ENCODE measurements around the gene SLC39A6. TPM values are rescaled to one million over a fixed set of nuclear protein-coding genes. Genes with fewer than 3 reads are reported as not detected.
"Not testable (repeated sequence)": the region's sequence is repeated elsewhere in the genome, so short reads cannot be mapped to it uniquely, and the experiment has no call there.

Gene SLC39A6
- total and polyA plus RNA-seq, 4 donors = 4.7 to 59.2 (median 31.0) TPM

DNA sequence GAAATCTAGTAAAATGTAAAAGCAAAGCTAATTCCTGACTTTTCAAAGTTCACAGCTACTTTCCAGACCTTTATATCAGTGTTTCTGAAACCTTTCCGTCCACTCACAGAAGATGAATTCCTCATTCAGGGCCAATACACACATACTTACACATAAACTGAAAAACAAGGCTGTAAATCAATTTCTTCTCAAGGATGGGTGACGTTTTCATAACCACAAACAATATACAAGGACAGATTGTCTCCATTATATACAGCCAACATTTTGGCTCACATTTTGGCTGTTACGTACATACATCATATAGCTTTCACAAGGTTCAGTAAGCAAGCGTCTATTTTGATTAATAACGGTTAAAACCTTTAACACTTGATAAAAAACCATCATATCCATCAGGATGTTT is 63.1 kb downstream of the SLC39A6 start:
- 33 to 35% methylated on average over 5 of the region's 5 CpGs for WGBS, 2 donors
- Histone ChIP-seq H3K4me1 (ENCODE audit: control insufficient read depth in 5 of 5, insufficient read depth in 5 of 5, low read length in 5 of 5) (peaks cover 0 to 9% (median 4%) of the 10 kb centered on the region in 5 donors), H3K27ac (ENCODE audit: low read depth in 1 of 2, low read length in 1 of 2) (no peak overlapping the region), H3K9ac (ENCODE audit: insufficient read depth in 1 of 2, low read length in 2 of 2) (peak overlapping the region; percentile 78 to 85), H3K36me3 (ENCODE audit: control insufficient read depth in 4 of 4, insufficient read depth in 4 of 4, low read length in 4 of 4) (peaks cover 0 to 8% (median under 1%) of the 10 kb centered on the region in 4 donors), H3K27me3 (ENCODE audit: control insufficient read depth in 3 of 3, insufficient read depth in 3 of 3, low read length in 2 of 3) (peaks cover 0 to 4% (median 0%) of the 10 kb centered on the region in 3 donors), H3K4me3 (no peak overlapping the region), H3K9me3 (ENCODE audit: control insufficient read depth in 4 of 4, insufficient read depth in 3 of 4, low read length in 3 of 4) (no peaks in the 10 kb centered on the region)
- TF ChIP-seq, protein P1, sequence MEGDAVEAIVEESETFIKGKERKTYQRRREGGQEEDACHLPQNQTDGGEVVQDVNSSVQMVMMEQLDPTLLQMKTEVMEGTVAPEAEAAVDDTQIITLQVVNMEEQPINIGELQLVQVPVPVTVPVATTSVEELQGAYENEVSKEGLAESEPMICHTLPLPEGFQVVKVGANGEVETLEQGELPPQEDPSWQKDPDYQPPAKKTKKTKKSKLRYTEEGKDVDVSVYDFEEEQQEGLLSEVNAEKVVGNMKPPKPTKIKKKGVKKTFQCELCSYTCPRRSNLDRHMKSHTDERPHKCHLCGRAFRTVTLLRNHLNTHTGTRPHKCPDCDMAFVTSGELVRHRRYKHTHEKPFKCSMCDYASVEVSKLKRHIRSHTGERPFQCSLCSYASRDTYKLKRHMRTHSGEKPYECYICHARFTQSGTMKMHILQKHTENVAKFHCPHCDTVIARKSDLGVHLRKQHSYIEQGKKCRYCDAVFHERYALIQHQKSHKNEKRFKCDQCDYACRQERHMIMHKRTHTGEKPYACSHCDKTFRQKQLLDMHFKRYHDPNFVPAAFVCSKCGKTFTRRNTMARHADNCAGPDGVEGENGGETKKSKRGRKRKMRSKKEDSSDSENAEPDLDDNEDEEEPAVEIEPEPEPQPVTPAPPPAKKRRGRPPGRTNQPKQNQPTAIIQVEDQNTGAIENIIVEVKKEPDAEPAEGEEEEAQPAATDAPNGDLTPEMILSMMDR (IDR thresholded peaks at IDR 0.05; ENCODE audit: control extremely low read depth, extremely low read depth) = no peak
- ATAC-seq (ENCODE audit: insufficient read depth, low FRiP score) (no peak), DNase-seq (peak in 1 of 3 donors; percentile 39)

DNA sequence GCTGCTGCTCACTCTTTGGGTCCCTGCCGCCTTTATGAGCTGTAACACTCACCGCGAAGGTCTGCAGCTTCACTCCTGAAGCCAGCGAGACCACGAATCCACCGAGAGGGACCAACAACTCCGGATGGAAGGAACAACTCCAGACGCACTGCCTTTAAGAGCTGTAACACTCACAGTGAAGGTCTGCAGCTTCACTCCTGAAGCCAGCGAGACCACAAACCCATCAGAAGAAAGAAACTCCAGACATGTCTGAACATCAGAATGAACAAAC is 64.4 kb downstream of the SLC39A6 start:
- DNase-seq; H3K27me3 ChIP-seq (ENCODE audit: control insufficient read depth in 3 of 3, insufficient read depth in 3 of 3, low read length in 2 of 3); ATAC-seq (ENCODE audit: insufficient read depth, low FRiP score); H3K4me3 ChIP-seq; H3K27ac ChIP-seq (ENCODE audit: low read depth in 1 of 2, low read length in 1 of 2); H3K9me3 ChIP-seq (ENCODE audit: control insufficient read depth in 4 of 4, insufficient read depth in 3 of 4, low read length in 3 of 4); H3K36me3 ChIP-seq (ENCODE audit: control insufficient read depth in 4 of 4, insufficient read depth in 4 of 4, low read length in 4 of 4); H3K4me1 ChIP-seq (ENCODE audit: control insufficient read depth in 5 of 5, insufficient read depth in 5 of 5, low read length in 5 of 5); H3K9ac ChIP-seq (ENCODE audit: insufficient read depth in 1 of 2, low read length in 2 of 2): not testable (repeated sequence)
- 97 to 98% methylated on average over 9 of the region's 9 CpGs for WGBS, 2 donors

DNA sequence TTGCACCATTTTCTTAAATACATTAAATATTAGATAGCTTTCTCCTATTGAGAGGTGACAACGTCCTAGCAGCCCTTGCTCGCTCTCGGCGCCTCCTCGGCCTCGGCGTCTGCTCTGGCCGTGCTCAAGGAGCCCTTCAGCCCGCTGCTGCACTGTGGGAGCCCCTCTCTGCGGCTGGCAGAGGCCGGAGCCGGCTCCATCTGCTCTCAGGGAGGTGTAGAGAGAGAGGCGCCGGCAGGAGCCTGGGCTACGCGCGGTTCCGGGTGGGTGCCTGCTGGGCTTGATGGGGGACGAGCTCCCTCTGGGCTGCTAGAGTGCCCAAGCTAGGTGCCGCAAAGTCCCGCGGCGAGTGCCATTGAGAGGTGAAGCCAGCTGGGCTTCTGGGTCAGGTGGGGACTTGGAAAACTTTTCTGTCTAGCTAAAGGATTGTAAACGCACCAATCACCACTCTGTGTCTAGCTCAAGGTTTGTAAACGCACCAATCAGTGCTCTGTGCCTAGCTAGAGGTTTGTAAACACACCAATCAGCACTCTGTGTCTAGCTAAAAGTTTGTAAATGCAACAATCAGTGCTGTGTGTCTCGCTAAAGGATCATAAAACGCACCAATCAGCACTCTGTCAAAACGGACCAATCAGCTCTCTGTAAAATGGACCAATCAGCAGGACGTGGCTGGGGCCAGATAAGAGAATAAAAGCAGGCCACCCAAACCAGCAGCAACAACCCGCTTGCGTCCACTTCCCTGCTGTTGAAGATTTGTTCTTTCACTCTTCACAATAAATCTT is 64.9 kb downstream of the SLC39A6 start:
- H3K36me3 ChIP-seq (ENCODE audit: control insufficient read depth in 4 of 4, insufficient read depth in 4 of 4, low read length in 4 of 4) = peaks cover 0 to 8% (median under 1%) of the 10 kb centered on the region in 4 donors
- H3K9ac ChIP-seq (ENCODE audit: insufficient read depth in 1 of 2, low read length in 2 of 2) = no peak overlapping the region
- TF ChIP-seq, protein P1 (IDR thresholded peaks at IDR 0.05; ENCODE audit: control extremely low read depth, extremely low read depth) = no peak
- ATAC-seq (ENCODE audit: insufficient read depth, low FRiP score) (no peak), DNase-seq (no peak)
- no peak overlapping the region for H3K27ac ChIP-seq (ENCODE audit: low read depth in 1 of 2, low read length in 1 of 2)
- WGBS, 2 donors = 97% methylated on average over 31 of the region's 31 CpGs
- peaks cover 0 to 9% (median 4%) of the 10 kb centered on the region in 5 donors for H3K4me1 ChIP-seq (ENCODE audit: control insufficient read depth in 5 of 5, insufficient read depth in 5 of 5, low read length in 5 of 5)
- H3K9me3 ChIP-seq (ENCODE audit: control insufficient read depth in 4 of 4, insufficient read depth in 3 of 4, low read length in 3 of 4) = no peaks in the 10 kb centered on the region
- no peak overlapping the region for H3K4me3 ChIP-seq
- H3K27me3 ChIP-seq (ENCODE audit: control insufficient read depth in 3 of 3, insufficient read depth in 3 of 3, low read length in 2 of 3) = no peaks in the 10 kb centered on the region

DNA sequence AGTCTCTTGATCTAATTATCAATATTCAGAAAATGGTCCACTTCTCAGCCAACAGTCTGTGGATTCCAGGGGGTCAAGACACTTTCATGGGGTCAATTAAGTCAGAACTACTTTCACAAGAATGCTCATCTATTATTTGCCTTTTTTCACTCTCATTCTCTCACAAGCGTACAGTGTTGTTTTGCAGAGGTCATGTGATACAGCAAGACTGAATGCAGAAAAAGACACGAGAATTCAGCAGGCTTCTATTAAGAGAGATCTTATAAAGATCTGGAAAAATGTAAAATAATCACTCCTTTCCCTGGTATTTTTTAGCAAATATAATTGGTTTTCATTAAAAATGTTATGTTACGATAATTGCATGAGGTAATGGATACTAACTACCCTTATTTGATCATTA is 70.5 kb downstream of the SLC39A6 start:
- no peaks in the 10 kb centered on the region for H3K9me3 ChIP-seq (ENCODE audit: control insufficient read depth in 4 of 4, insufficient read depth in 3 of 4, low read length in 3 of 4)
- TF ChIP-seq, protein P1 (IDR thresholded peaks at IDR 0.05; ENCODE audit: control extremely low read depth, extremely low read depth) = no peak

More for the DNA sequence above, 70.5 kb downstream of the SLC39A6 start:
- H3K4me1 ChIP-seq (ENCODE audit: control insufficient read depth in 5 of 5, insufficient read depth in 5 of 5, low read length in 5 of 5) = peaks cover 0 to 3% (median 0%) of the 10 kb centered on the region in 5 donors
- no peaks in the 10 kb centered on the region for H3K36me3 ChIP-seq (ENCODE audit: control insufficient read depth in 4 of 4, insufficient read depth in 4 of 4, low read length in 4 of 4)
- no peak overlapping the region for H3K9ac ChIP-seq (ENCODE audit: insufficient read depth in 1 of 2, low read length in 2 of 2)
- H3K27ac ChIP-seq (ENCODE audit: low read depth in 1 of 2, low read length in 1 of 2) = no peak overlapping the region
- DNase-seq (no peak), ATAC-seq (ENCODE audit: insufficient read depth, low FRiP score) (no peak)
- WGBS, 2 donors = 93 to 95% methylated on average over 3 of the region's 3 CpGs
- no peaks in the 10 kb centered on the region for H3K27me3 ChIP-seq (ENCODE audit: control insufficient read depth in 3 of 3, insufficient read depth in 3 of 3, low read length in 2 of 3)
- no peak overlapping the region for H3K4me3 ChIP-seq

Other genes with a start within 250 kb of the SLC39A6 start
- 10 to 100 TPM; 33.6 to 61.3 TPM for gene RPRD1A, start 61.8 kb downstream of the SLC39A6 start, total RNA-seq
- 10 to 100 TPM; 21.3 to 27.3 TPM for gene RPRD1A, start 61.8 kb downstream of the SLC39A6 start, polyA plus RNA-seq
- 100 to 1,000 TPM in 1 of 2 donors, 10 to 100 TPM in 1; 48.6 to 257 TPM for gene ELP2, start 559 bp upstream of the SLC39A6 start, total RNA-seq
- gene ELP2, start 559 bp upstream of the SLC39A6 start, polyA plus RNA-seq = 10 to 100 TPM; 31.4 to 65.1 TPM
- 1 to 10 TPM in 1 of 2 donors, under 1 TPM in 1; 0.68 to 4.0 TPM for gene MOCOS, start 58.2 kb upstream of the SLC39A6 start, total RNA-seq
- 1 to 10 TPM; 2.4 to 4.1 TPM for gene MOCOS, start 58.2 kb upstream of the SLC39A6 start, polyA plus RNA-seq
- 1 to 10 TPM; 4.4 to 7.4 TPM for gene FHOD3, start 168.4 kb upstream of the SLC39A6 start, total RNA-seq
- 1 to 10 TPM; 1.0 to 1.3 TPM for gene FHOD3, start 168.4 kb upstream of the SLC39A6 start, polyA plus RNA-seq